GM21529 (cell line): ENCODE data around the gene ZG16.
"Not testable (repeated sequence)": the region's sequence is repeated elsewhere in the genome, so short reads cannot be mapped to it uniquely, and the experiment has no call there.

Source experiments
- ATAC-seq: cut with Tn5 transposase; IDR thresholded peaks from one replicate; pipeline ENCODE4 v1.9.1; 2021; ENCODE audit not compliant: unreplicated experiment

The ZG16 gene, protein sequence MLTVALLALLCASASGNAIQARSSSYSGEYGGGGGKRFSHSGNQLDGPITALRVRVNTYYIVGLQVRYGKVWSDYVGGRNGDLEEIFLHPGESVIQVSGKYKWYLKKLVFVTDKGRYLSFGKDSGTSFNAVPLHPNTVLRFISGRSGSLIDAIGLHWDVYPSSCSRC

DNA sequence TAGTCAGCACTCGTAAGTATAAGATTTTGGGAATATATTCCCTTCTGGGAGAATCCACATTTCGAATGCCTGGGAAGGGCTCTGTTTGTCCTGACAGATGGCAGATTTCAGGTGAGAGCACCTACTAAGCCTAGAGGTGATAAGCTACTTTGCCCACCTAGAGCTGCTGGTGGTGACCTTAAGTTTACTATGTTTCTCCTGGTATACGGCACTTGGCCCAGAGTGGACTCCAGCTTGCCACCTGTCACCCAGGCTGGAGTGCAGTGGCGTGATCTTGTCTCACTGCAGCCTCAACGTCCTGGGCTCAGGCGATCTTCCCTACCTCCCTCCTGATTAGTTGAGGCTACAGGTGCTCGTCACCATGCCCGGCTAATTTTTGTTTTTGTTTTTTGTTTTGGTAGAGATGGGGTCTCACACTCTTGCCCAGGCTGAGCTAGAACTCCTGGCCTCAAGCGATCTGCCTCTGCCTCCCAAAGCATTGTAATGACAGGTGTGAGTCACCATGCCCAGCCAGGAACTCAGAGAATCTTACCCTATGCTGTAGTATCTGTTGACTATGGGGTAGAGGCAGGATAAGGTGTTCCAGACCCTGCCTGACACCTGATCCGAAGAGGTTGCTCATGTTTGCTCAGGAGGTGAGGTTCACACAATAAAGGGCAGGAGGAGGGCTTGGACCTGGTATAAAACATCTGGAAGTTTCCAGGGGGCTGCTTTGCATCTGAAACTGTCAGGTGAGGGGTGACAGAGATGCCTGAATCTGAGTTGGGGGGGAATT is at the start of gene ZG16:
ZG16 (plus strand) TSS at position 681 of the 775 bp plus-strand sequence. CDS start 1,011 bp downstream, outside the sequence.
- no peak for ATAC-seq

- no peak for ATAC-seq
Measured at GRCh38 chr16:29729116-29729521, 48.9 kb upstream of the ZG16 start.

- ATAC-seq, result no peak
Measured at GRCh38 chr16:29730649-29731048, 47.4 kb upstream of the ZG16 start.

DNA sequence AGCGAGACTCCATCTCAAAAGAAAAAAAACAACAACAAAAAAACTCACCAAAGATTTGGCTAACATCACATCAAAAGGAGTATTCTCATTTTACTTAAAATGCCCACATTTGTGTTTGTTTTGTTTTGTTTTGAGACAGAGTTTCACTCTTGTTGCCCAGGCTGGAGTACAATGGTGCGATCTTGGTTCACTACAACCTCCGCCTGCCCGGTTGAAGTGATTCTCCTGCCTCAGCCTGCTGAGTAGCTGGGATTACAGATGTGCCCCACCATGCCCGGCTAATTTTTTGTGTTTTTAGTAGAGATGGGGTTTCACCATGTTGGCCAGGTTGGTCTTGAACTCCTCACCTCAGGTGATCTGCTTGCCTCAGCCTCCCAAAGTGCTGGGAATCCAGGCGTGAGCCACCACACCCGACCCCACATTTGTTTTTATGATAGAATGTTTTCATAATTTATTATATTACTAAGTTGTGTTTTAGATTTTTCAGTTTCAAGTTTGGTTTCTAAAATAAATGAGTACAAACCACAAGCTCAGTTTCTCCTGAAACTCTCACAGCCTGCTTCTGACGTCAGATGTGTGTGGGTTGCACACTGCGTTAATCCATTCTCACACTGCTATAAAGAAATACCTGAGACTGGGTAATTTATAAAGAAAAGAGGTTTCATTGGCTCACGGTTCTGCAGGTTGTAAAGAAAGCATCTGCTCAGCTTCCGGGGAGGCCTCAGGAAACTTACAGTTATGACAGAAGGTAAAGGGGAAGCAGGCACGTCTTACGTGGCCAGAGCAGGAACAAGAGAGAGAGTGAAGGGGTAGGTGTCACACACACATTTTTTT is 46.1 kb upstream of the ZG16 start:
- ATAC-seq, result peak; percentile 64

- ATAC-seq, result no peak
Measured at GRCh38 chr16:29734786-29735185, 43.3 kb upstream of the ZG16 start.

- no peak for ATAC-seq
Measured at GRCh38 chr16:29736112-29736511, 41.9 kb upstream of the ZG16 start.

- ATAC-seq, result no peak
Measured at GRCh38 chr16:29736764-29737163, 41.3 kb upstream of the ZG16 start.

- ATAC-seq, result no peak
Measured at GRCh38 chr16:29737713-29738112, 40.3 kb upstream of the ZG16 start.

DNA sequence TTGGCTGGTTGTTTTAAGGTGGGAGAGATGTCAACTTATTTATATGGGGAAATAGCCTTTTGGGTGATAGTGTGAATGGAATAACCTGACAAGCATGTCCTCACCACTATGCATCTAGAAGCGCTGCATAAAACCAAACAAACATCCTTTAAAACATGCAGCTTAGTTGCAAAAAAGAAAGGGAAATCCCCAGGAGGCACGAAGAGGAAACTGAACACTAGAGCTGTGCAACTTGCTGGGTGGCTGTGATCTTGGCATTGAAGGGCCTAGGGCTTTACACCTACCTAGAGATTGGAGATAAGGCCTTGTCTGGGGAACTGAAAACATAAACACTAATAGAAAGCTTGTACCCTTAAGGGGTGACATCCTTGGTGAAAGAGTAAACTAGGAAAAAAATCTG is 39.5 kb upstream of the ZG16 start:
- peak; percentile 57 for ATAC-seq

GRCh38 chr16:29739927-29740629 is 38.0 kb upstream of the ZG16 start:
- not testable (repeated sequence) for ATAC-seq

DNA sequence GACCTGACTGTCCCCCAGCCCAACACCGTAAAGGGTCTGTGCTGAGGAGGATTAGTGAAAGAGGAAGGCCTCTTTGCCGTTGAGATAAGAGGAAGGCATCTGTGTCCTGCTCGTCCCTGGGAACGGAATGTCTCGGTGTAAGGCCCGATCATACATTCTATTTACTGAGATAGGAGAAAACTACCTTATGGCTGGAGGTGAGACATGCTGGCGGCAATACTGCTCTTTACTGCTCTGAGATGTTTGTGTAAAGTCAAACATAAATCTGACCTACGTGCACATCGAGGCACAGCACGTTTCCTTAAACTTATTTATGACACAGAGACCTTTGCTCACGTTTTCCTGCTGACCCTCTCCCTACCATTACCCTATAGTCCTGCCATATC is 37.4 kb upstream of the ZG16 start:
- not testable (repeated sequence) for ATAC-seq

- no peak for ATAC-seq
Measured at GRCh38 chr16:29742683-29743275, 35.3 kb upstream of the ZG16 start.

DNA sequence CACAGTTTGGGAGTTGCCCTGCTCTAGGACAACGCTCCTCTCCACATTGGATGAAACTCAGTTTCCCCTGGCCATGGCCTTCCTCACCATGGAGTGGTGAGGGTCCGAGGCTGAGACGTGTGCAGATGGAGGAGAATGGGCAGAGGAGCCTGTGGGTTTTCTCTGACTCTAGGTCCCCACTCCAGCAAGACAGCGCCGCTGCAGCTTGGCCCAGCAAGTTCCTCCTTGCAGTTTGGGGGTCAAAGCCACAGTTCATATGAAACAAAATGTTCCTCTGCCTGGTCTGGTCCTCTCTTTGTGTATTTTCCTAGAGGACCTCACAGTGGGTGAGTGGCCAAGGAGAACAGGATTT is 34.6 kb upstream of the ZG16 start:
- ATAC-seq, result no peak

GRCh38 chr16:29743827-29744531 is 34.1 kb upstream of the ZG16 start:
- ATAC-seq, result no peak

GRCh38 chr16:29744541-29745101 is 33.4 kb upstream of the ZG16 start:
- no peak for ATAC-seq

GRCh38 chr16:29745121-29745852 is 32.8 kb upstream of the ZG16 start:
- ATAC-seq, result peak; percentile 35

DNA sequence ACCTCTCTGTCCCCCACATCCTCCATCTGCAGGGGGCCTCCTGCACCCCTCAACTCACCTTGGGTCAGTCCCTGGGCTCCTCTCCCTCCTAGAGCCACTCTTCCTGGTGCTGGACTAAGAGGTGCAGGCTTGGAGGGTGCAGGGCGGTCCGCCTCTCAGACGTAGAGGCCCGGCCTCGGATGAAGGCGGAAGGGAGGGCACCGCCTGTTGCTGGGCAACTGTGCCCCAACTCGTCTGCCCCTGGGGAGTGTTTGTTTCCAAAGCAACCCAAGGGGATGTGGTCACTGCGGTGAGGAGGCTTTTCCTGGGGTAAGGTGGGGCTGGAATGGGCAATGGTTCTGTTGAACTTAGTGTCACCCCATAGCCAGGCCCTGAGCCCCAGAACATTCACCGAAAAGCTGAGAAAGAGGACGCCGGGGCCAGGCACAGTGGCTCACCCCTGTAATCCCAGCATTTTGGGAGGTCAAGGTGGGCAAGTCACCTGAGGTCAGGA is 32.2 kb upstream of the ZG16 start, which contains the start of gene C16orf54:
C16orf54 (minus strand) TSS at position 138 of the 493 bp plus-strand sequence. CDS start 1,039 bp downstream, outside the sequence.
- peak; percentile 82 for ATAC-seq

DNA sequence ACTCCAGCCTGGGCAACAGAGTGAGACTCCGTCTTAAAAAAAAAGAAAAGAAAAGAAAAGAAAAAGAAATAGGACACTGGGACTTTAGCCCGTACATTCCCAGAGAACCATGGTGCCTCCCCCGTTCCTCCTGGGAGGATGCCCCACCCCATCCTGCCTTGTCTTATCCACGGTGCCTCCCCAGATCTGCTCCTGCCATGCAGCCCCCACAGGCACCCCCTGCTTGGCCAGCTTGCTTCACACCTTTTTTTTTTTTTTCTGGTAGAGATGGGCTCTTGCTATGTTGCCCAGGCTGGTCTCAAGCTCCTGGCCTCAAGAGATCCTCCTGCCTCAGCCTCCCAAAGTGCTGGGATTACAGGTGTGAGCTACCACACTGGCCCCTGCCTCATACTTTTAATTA is 31.5 kb upstream of the ZG16 start:
- ATAC-seq, result not testable (repeated sequence)
